ENCODE data around the gene PDZRN4.

The PDZRN4 gene

DNA sequence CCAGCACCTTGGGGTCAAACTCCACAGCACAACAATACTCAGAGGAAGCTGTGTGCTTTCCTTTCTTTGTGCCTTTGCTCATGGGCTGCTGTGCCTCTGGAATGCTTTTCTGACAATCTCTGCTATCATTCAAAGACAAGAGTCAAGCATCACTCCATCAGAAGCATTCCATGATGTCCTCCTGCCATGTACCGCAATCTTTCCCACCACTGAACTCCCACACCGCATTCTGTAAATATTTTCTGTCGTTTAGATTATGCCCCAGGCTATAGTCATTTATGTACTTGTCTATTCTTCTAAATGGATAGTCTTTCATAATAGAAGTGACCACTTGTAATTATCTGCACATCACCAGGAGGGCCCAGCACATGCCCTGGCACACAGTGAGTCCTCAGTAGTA, 327.8 kb downstream of the PDZRN4 start:
- H3K4me2 ChIP-seq (ENCODE audit: low read length), result no peak overlapping the region
- no peak overlapping the region for H3K9ac ChIP-seq (ENCODE audit: low read length)
- H4K12ac ChIP-seq (ENCODE audit: low read depth, low read length), result no peak overlapping the region
- no peak overlapping the region for H2BK12ac ChIP-seq (ENCODE audit: low read length)
- H3K4me1 ChIP-seq (ENCODE audit: control insufficient read depth in 1 of 2, insufficient read depth in 2 of 2, low read length in 2 of 2), result peaks cover 5% of the 10 kb centered on the region in 2 experiments
- no peak overlapping the region for H3K23ac ChIP-seq (ENCODE audit: low read length)
- no peaks in the 10 kb centered on the region for H3K36me3 ChIP-seq (ENCODE audit: control insufficient read depth in 1 of 2, insufficient read depth in 2 of 2, low read length in 2 of 2)
- H2AFZ ChIP-seq (ENCODE audit: insufficient read depth, low read length, poor library complexity), result no peak overlapping the region
- DNase-seq, result peak in 1 of 2 donors; percentile 14
- no peak overlapping the region for H3K14ac ChIP-seq (ENCODE audit: low read length)
- H3K27me3 ChIP-seq (ENCODE audit: insufficient read depth, low read length), result no peaks in the 10 kb centered on the region
- no CpG with 5 or more reads among the region's 3 CpGs for WGBS (ENCODE audit: extremely low coverage, insufficient coverage, insufficient read length)
- no peak overlapping the region for H3K27ac ChIP-seq (ENCODE audit: low read depth, low read length)
- no peak overlapping the region for H2BK120ac ChIP-seq (ENCODE audit: insufficient read depth, low read length, poor library complexity)
- no peak overlapping the region for H4K91ac ChIP-seq (ENCODE audit: low read depth, low read length)
- H3K9me3 ChIP-seq (ENCODE audit: insufficient read depth, low read depth, low read length), result peaks cover 1% of the 10 kb centered on the region
- H3K4ac ChIP-seq (ENCODE audit: low read depth, low read length), result no peak overlapping the region
- no peak overlapping the region for H2AK5ac ChIP-seq (ENCODE audit: low read length)
- no peak overlapping the region for H3K4me3 ChIP-seq (ENCODE audit: low read depth, low read length)
- H4K8ac ChIP-seq (ENCODE audit: low read depth, low read length), result no peak overlapping the region
- H3K79me2 ChIP-seq (ENCODE audit: control insufficient read depth, insufficient read depth, low read length, poor library complexity), result no peaks in the 10 kb centered on the region
- H3K18ac ChIP-seq (ENCODE audit: low read length), result no peak overlapping the region
- H2BK5ac ChIP-seq (ENCODE audit: low read depth, low read length, poor library complexity), result no peak overlapping the region
- H3K79me1 ChIP-seq (ENCODE audit: low read length), result no peaks in the 10 kb centered on the region

DNA sequence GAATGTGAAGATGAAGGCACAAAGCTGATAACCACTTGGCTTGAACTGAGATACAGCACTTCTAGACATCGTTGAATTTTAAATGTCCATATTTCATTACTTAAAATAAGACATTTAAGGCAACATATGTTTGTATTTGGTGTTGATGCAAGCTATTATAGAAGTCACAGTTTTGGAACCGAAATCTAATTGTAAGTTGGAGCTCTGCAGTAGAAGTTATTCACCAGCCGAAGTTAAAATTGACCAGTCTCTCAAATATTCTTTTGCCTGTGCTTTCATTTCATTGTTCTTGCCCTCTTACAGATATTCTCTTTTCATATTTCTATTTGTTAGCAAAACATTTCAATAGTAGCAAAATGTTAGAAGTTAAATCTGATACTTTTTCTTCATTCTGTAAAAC, 332.7 kb downstream of the PDZRN4 start:
- Histone ChIP-seq H3K9me3 (ENCODE audit: insufficient read depth, low read depth, low read length) (no peaks in the 10 kb centered on the region), H4K91ac (ENCODE audit: low read depth, low read length) (no peak overlapping the region), H2BK120ac (ENCODE audit: insufficient read depth, low read length, poor library complexity) (no peak overlapping the region), H3K14ac (ENCODE audit: low read length) (no peak overlapping the region), H3K79me1 (ENCODE audit: low read length) (no peaks in the 10 kb centered on the region), H2AK5ac (ENCODE audit: low read length) (no peak overlapping the region), H4K8ac (ENCODE audit: low read depth, low read length) (no peak overlapping the region), H2AFZ (ENCODE audit: insufficient read depth, low read length, poor library complexity) (no peak overlapping the region), H3K4me1 (ENCODE audit: control insufficient read depth in 1 of 2, insufficient read depth in 2 of 2, low read length in 2 of 2) (peaks cover 1% of the 10 kb centered on the region in 2 experiments), H3K27me3 (ENCODE audit: insufficient read depth, low read length) (no peaks in the 10 kb centered on the region), H2BK5ac (ENCODE audit: low read depth, low read length, poor library complexity) (no peak overlapping the region), H3K9ac (ENCODE audit: low read length) (no peak overlapping the region), H3K18ac (ENCODE audit: low read length) (no peak overlapping the region), H3K79me2 (ENCODE audit: control insufficient read depth, insufficient read depth, low read length, poor library complexity) (no peaks in the 10 kb centered on the region), H4K12ac (ENCODE audit: low read depth, low read length) (no peak overlapping the region), H3K4me2 (ENCODE audit: low read length) (no peak overlapping the region), H3K27ac (ENCODE audit: low read depth, low read length) (no peak overlapping the region), H3K23ac (ENCODE audit: low read length) (no peak overlapping the region), H2BK12ac (ENCODE audit: low read length) (no peak overlapping the region), H3K4me3 (ENCODE audit: low read depth, low read length) (no peak overlapping the region), H3K4ac (ENCODE audit: low read depth, low read length) (no peak overlapping the region), H3K36me3 (ENCODE audit: control insufficient read depth in 1 of 2, insufficient read depth in 2 of 2, low read length in 2 of 2) (no peaks in the 10 kb centered on the region)
- DNase-seq, result no peak
- no CpG with 5 or more reads among the region's 3 CpGs for WGBS (ENCODE audit: extremely low coverage, insufficient coverage, insufficient read length)

DNA sequence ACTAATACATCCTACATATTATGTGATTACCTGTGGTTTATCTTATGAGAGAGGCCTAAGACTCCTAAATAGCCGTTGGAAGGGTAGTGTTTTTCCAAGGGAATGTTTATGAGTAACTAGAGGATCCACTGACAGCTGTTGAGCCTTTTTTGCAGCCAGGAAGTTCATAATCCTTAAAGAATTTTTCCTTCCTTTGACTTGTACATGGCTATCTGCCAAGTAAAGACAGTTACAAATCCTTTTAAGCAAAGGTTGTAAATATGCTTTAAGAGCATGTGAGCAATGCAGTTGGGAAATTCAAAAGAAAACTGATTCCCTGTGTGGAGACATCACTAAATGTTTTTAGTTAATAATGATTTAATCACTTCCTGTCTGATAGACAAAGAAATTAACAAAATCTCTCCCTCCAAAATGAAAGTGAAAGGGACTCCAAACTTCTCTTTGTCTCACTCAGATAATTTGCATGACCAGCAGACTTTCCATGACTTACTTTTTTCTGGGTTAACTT, 333.8 kb downstream of the PDZRN4 start:
- no peaks in the 10 kb centered on the region for H3K79me2 ChIP-seq (ENCODE audit: control insufficient read depth, insufficient read depth, low read length, poor library complexity)
- WGBS (ENCODE audit: extremely low coverage, insufficient coverage, insufficient read length), result no CpG with 5 or more reads among the region's 1 CpG

DNA sequence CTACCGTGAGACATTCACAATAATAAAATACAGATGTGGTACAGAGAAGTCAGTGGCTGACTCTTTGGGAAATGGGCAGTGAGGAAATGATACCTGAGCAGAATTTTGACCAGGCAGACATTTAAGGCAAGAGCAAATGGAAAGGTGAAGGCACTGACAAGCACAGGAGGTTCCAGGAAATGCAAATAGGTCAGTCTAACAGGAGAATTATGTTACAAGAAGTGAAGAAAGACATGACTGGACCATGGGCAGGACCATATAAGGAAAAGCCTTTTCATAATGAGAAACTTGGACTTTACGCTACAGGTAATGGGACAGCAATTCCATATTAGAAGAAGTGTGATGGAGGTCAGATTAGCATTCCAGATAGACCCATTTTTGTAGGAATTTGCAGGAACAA, 338.9 kb downstream of the PDZRN4 start:
- no CpG with 5 or more reads among the region's 2 CpGs for WGBS (ENCODE audit: extremely low coverage, insufficient coverage, insufficient read length)
- Histone ChIP-seq H3K4me2 (ENCODE audit: low read length) (no peak overlapping the region), H3K79me1 (ENCODE audit: low read length) (no peaks in the 10 kb centered on the region), H3K18ac (ENCODE audit: low read length) (no peak overlapping the region), H2BK5ac (ENCODE audit: low read depth, low read length, poor library complexity) (no peak overlapping the region), H4K91ac (ENCODE audit: low read depth, low read length) (no peak overlapping the region), H3K4me1 (ENCODE audit: control insufficient read depth in 1 of 2, insufficient read depth in 2 of 2, low read length in 2 of 2) (no peaks in the 10 kb centered on the region), H4K8ac (ENCODE audit: low read depth, low read length) (no peak overlapping the region), H3K9me3 (ENCODE audit: insufficient read depth, low read depth, low read length) (no peaks in the 10 kb centered on the region), H3K23ac (ENCODE audit: low read length) (no peak overlapping the region), H3K36me3 (ENCODE audit: control insufficient read depth in 1 of 2, insufficient read depth in 2 of 2, low read length in 2 of 2) (no peaks in the 10 kb centered on the region), H3K27me3 (ENCODE audit: insufficient read depth, low read length) (no peaks in the 10 kb centered on the region), H2BK120ac (ENCODE audit: insufficient read depth, low read length, poor library complexity) (no peak overlapping the region), H3K14ac (ENCODE audit: low read length) (no peak overlapping the region), H2AFZ (ENCODE audit: insufficient read depth, low read length, poor library complexity) (no peak overlapping the region), H3K27ac (ENCODE audit: low read depth, low read length) (no peak overlapping the region), H3K4ac (ENCODE audit: low read depth, low read length) (no peak overlapping the region), H4K12ac (ENCODE audit: low read depth, low read length) (no peak overlapping the region), H3K9ac (ENCODE audit: low read length) (no peak overlapping the region), H3K4me3 (ENCODE audit: low read depth, low read length) (no peak overlapping the region), H2BK12ac (ENCODE audit: low read length) (no peak overlapping the region), H3K79me2 (ENCODE audit: control insufficient read depth, insufficient read depth, low read length, poor library complexity) (no peaks in the 10 kb centered on the region), H2AK5ac (ENCODE audit: low read length) (no peak overlapping the region)
- DNase-seq, result no peak

More for the DNA sequence above, 333.8 kb downstream of the PDZRN4 start:
- peak in 1 of 2 donors; percentile 2 for DNase-seq
- Histone ChIP-seq H3K27me3 (ENCODE audit: insufficient read depth, low read length) (no peaks in the 10 kb centered on the region), H2BK12ac (ENCODE audit: low read length) (no peak overlapping the region), H3K18ac (ENCODE audit: low read length) (no peak overlapping the region), H3K27ac (ENCODE audit: low read depth, low read length) (no peak overlapping the region), H2BK5ac (ENCODE audit: low read depth, low read length, poor library complexity) (no peak overlapping the region), H3K4me2 (ENCODE audit: low read length) (no peak overlapping the region), H3K4ac (ENCODE audit: low read depth, low read length) (no peak overlapping the region), H3K36me3 (ENCODE audit: control insufficient read depth in 1 of 2, insufficient read depth in 2 of 2, low read length in 2 of 2) (no peaks in the 10 kb centered on the region), H2AFZ (ENCODE audit: insufficient read depth, low read length, poor library complexity) (no peak overlapping the region), H2BK120ac (ENCODE audit: insufficient read depth, low read length, poor library complexity) (no peak overlapping the region), H3K14ac (ENCODE audit: low read length) (no peak overlapping the region), H4K8ac (ENCODE audit: low read depth, low read length) (no peak overlapping the region), H3K4me1 (ENCODE audit: control insufficient read depth in 1 of 2, insufficient read depth in 2 of 2, low read length in 2 of 2) (no peaks in the 10 kb centered on the region), H4K91ac (ENCODE audit: low read depth, low read length) (no peak overlapping the region), H3K9me3 (ENCODE audit: insufficient read depth, low read depth, low read length) (no peaks in the 10 kb centered on the region), H3K4me3 (ENCODE audit: low read depth, low read length) (no peak overlapping the region), H3K9ac (ENCODE audit: low read length) (no peak overlapping the region), H4K12ac (ENCODE audit: low read depth, low read length) (no peak overlapping the region), H2AK5ac (ENCODE audit: low read length) (no peak overlapping the region), H3K23ac (ENCODE audit: low read length) (no peak overlapping the region), H3K79me1 (ENCODE audit: low read length) (no peaks in the 10 kb centered on the region)

Measured in trophoblast cell (in vitro differentiated cells and primary cell).